ENCODE measurements around the gene XPO4. TPM values are rescaled to one million over a fixed set of nuclear protein-coding genes. Genes with fewer than 3 reads are reported as not detected.
"Not testable (repeated sequence)": the region's sequence is repeated elsewhere in the genome, so short reads cannot be mapped to it uniquely, and the experiment has no call there.

The XPO4 gene
- total and polyA plus RNA-seq, 7 experiments from 2014 or later: 6.1 to 26.5 (median 21.0) TPM

GRCh38 chr13:20939662-20940061 is 37.1 kb upstream of the XPO4 start:
- H3K9me3 Mint-ChIP-seq: no peaks in the 10 kb centered on the region
- POLR2A ChIA-PET: interaction anchor here (0.6 kb wide), 1 partner anchor 20 kb away, joined by 3 read pairs; no protein-coding TSS in a partner anchor
- peaks cover 0 to 5% (median 2%) of the 10 kb centered on the region in 7 donors for H3K4me1 Mint-ChIP-seq

GRCh38 chr13:20938302-20938701 is 35.8 kb upstream of the XPO4 start:
- CTCF ChIA-PET: no interaction called here
- H3K36me3 Mint-ChIP-seq: no peaks in the 10 kb centered on the region
- Histone ChIP-seq H3K27me3 (ENCODE audit: control insufficient read depth in 2 of 2, insufficient read depth in 2 of 2, low read length in 2 of 2) (no peaks in the 10 kb centered on the region), H3K36me3 (ENCODE audit: control insufficient read depth in 2 of 3, insufficient read depth in 3 of 3, low read length in 3 of 3) (no peaks in the 10 kb centered on the region), H3K9me3 (ENCODE audit: control insufficient read depth in 2 of 3, low read length in 3 of 3) (no peaks in the 10 kb centered on the region), H3K4me1 (ENCODE audit: control insufficient read depth in 2 of 2, insufficient read depth in 2 of 2, low read length in 2 of 2) (no peaks in the 10 kb centered on the region), H3K4me3 (ENCODE audit: low read length) (no peak overlapping the region), H3K27ac (ENCODE audit: low read depth, low read length) (no peak overlapping the region)
- intact Hi-C loops (cut with micrococcal nuclease): no loop called here
- H3K27me3 Mint-ChIP-seq: peaks cover 8 to 27% (median 12%) of the 10 kb centered on the region in 5 donors
- POLR2A ChIA-PET: no interaction called here
- H3K4me1 Mint-ChIP-seq: no peaks in the 10 kb centered on the region
- no peak for DNase-seq
- no peak for ATAC-seq
- no peak overlapping the region for H3K27ac Mint-ChIP-seq
- no peaks in the 10 kb centered on the region for H3K9me3 Mint-ChIP-seq
- no peak overlapping the region for H3K4me3 Mint-ChIP-seq

More at GRCh38 chr13:20939662-20940061, 37.1 kb upstream of the XPO4 start:
- DNase-seq (no peak), ATAC-seq (no peak)
- Mint-ChIP-seq H3K4me3 (no peak overlapping the region), H3K27ac (no peak overlapping the region), H3K27me3 (peaks cover 13 to 36% (median 19%) of the 10 kb centered on the region in 5 donors), H3K36me3 (no peaks in the 10 kb centered on the region)
- H3K27ac ChIP-seq (ENCODE audit: low read depth, low read length): no peak overlapping the region
- H3K9me3 ChIP-seq (ENCODE audit: control insufficient read depth in 2 of 3, low read length in 3 of 3): no peaks in the 10 kb centered on the region
- no peak overlapping the region for H3K4me3 ChIP-seq (ENCODE audit: low read length)
- no peaks in the 10 kb centered on the region for H3K27me3 ChIP-seq (ENCODE audit: control insufficient read depth in 2 of 2, insufficient read depth in 2 of 2, low read length in 2 of 2)
- intact Hi-C loops (cut with micrococcal nuclease): loop anchor here (5.0 kb wide), 2 partner anchors 358 to 1858 kb away; no protein-coding TSS in a partner anchor
- no peaks in the 10 kb centered on the region for H3K36me3 ChIP-seq (ENCODE audit: control insufficient read depth in 2 of 3, insufficient read depth in 3 of 3, low read length in 3 of 3)
- CTCF ChIA-PET: no interaction called here
- no peaks in the 10 kb centered on the region for H3K4me1 ChIP-seq (ENCODE audit: control insufficient read depth in 2 of 2, insufficient read depth in 2 of 2, low read length in 2 of 2)

GRCh38 chr13:20927596-20928257 is 25.2 kb upstream of the XPO4 start:
- Histone ChIP-seq H3K27ac (ENCODE audit: low read depth, low read length) (no peak overlapping the region), H3K36me3 (ENCODE audit: control insufficient read depth in 2 of 3, insufficient read depth in 3 of 3, low read length in 3 of 3) (no peaks in the 10 kb centered on the region), H3K4me3 (ENCODE audit: low read length) (no peak overlapping the region), H3K27me3 (ENCODE audit: control insufficient read depth in 2 of 2, insufficient read depth in 2 of 2, low read length in 2 of 2) (no peaks in the 10 kb centered on the region), H3K9me3 (ENCODE audit: control insufficient read depth in 2 of 3, low read length in 3 of 3) (no peaks in the 10 kb centered on the region), H3K4me1 (ENCODE audit: control insufficient read depth in 2 of 2, insufficient read depth in 2 of 2, low read length in 2 of 2) (no peaks in the 10 kb centered on the region)
- intact Hi-C loops (cut with micrococcal nuclease): no loop called here
- no peak overlapping the region for H3K27ac Mint-ChIP-seq
- CTCF ChIA-PET: interaction anchor here (1.5 kb wide), 1 partner anchor 431 kb away, joined by 4 read pairs; no protein-coding TSS in a partner anchor
- peaks cover 0 to 6% (median 0%) of the 10 kb centered on the region in 5 donors for H3K27me3 Mint-ChIP-seq
- no peak for ATAC-seq
- H3K4me1 Mint-ChIP-seq: no peaks in the 10 kb centered on the region
- H3K36me3 Mint-ChIP-seq: no peaks in the 10 kb centered on the region
- DNase-seq: no peak
- no peak overlapping the region for H3K4me3 Mint-ChIP-seq
- no peaks in the 10 kb centered on the region for H3K9me3 Mint-ChIP-seq
- POLR2A ChIA-PET: no interaction called here

- H3K27me3 ChIP-seq (ENCODE audit: control insufficient read depth in 2 of 2, insufficient read depth in 2 of 2, low read length in 2 of 2); ATAC-seq; H3K36me3 Mint-ChIP-seq; H3K4me1 ChIP-seq (ENCODE audit: control insufficient read depth in 2 of 2, insufficient read depth in 2 of 2, low read length in 2 of 2); H3K27me3 Mint-ChIP-seq; H3K9me3 ChIP-seq (ENCODE audit: control insufficient read depth in 2 of 3, low read length in 3 of 3); H3K27ac ChIP-seq (ENCODE audit: low read depth, low read length); H3K36me3 ChIP-seq (ENCODE audit: control insufficient read depth in 2 of 3, insufficient read depth in 3 of 3, low read length in 3 of 3); H3K9me3 Mint-ChIP-seq; H3K4me3 Mint-ChIP-seq; H3K4me1 Mint-ChIP-seq; H3K27ac Mint-ChIP-seq; DNase-seq; H3K4me3 ChIP-seq (ENCODE audit: low read length): not testable (repeated sequence)
- intact Hi-C loops (cut with micrococcal nuclease): loop anchor here (1.0 to 2.0 kb wide), 7 partner anchors 97 to 743 kb away; no protein-coding TSS in a partner anchor
- ChIA-PET POLR2A (interaction anchor here (0.6 kb wide), 1 partner anchor 132 kb away, joined by 3 read pairs; no protein-coding TSS in a partner anchor), CTCF (interaction anchor here (0.6 to 2.9 kb wide), 9 partner anchors 139 to 730 kb away, joined by 3 to 9 read pairs (median 4); no protein-coding TSS in a partner anchor)
Observed at GRCh38 chr13:20925395-20925790, 22.8 kb upstream of the XPO4 start.

- peak; percentile 72 for ATAC-seq
- Histone ChIP-seq H3K36me3 (ENCODE audit: control insufficient read depth in 2 of 3, insufficient read depth in 3 of 3, low read length in 3 of 3) (no peaks in the 10 kb centered on the region), H3K9me3 (ENCODE audit: control insufficient read depth in 2 of 3, low read length in 3 of 3) (no peaks in the 10 kb centered on the region), H3K27me3 (ENCODE audit: control insufficient read depth in 2 of 2, insufficient read depth in 2 of 2, low read length in 2 of 2) (no peaks in the 10 kb centered on the region), H3K4me3 (ENCODE audit: low read length) (no peak overlapping the region), H3K4me1 (ENCODE audit: control insufficient read depth in 2 of 2, insufficient read depth in 2 of 2, low read length in 2 of 2) (no peaks in the 10 kb centered on the region), H3K27ac (ENCODE audit: low read depth, low read length) (no peak overlapping the region)
- H3K36me3 Mint-ChIP-seq: no peaks in the 10 kb centered on the region
- peaks cover 0 to 6% (median 0%) of the 10 kb centered on the region in 5 donors for H3K27me3 Mint-ChIP-seq
- H3K4me3 Mint-ChIP-seq: no peak overlapping the region
- intact Hi-C loops (cut with micrococcal nuclease): loop anchor here (1.0 to 2.0 kb wide), 7 partner anchors 96 to 743 kb away; no protein-coding TSS in a partner anchor
- no peaks in the 10 kb centered on the region for H3K4me1 Mint-ChIP-seq
- H3K9me3 Mint-ChIP-seq: no peaks in the 10 kb centered on the region
- POLR2A ChIA-PET: interaction anchor here (0.6 kb wide), 1 partner anchor 132 kb away, joined by 3 read pairs; no protein-coding TSS in a partner anchor
- DNase-seq: peak; percentile 26 to 68 (median 59)
- no peak overlapping the region for H3K27ac Mint-ChIP-seq
- CTCF ChIA-PET: interaction anchor here (0.6 to 2.9 kb wide), 9 partner anchors 140 to 730 kb away, joined by 3 to 9 read pairs (median 4); no protein-coding TSS in a partner anchor
Observed at GRCh38 chr13:20924758-20925394, 22.3 kb upstream of the XPO4 start.

- ATAC-seq: no peak
- CTCF ChIA-PET: interaction anchor here (0.6 to 2.9 kb wide), 4 partner anchors 12 to 427 kb away, joined by 3 to 8 read pairs (median 6); no protein-coding TSS in a partner anchor
- H3K27ac Mint-ChIP-seq: no peak overlapping the region
- no peaks in the 10 kb centered on the region for H3K9me3 ChIP-seq (ENCODE audit: control insufficient read depth in 2 of 3, low read length in 3 of 3)
- H3K4me3 Mint-ChIP-seq: no peak overlapping the region
- POLR2A ChIA-PET: interaction anchor here (0.5 kb wide), 1 partner anchor 32 kb away, joined by 3 read pairs; no protein-coding TSS in a partner anchor
- no peaks in the 10 kb centered on the region for H3K9me3 Mint-ChIP-seq
- H3K27ac ChIP-seq (ENCODE audit: low read depth, low read length): no peak overlapping the region
- intact Hi-C loops (cut with micrococcal nuclease): no loop called here
- no peaks in the 10 kb centered on the region for H3K27me3 ChIP-seq (ENCODE audit: control insufficient read depth in 2 of 2, insufficient read depth in 2 of 2, low read length in 2 of 2)
- H3K27me3 Mint-ChIP-seq: peaks cover 0 to 3% (median 0%) of the 10 kb centered on the region in 5 donors
- no peak for DNase-seq
- H3K36me3 ChIP-seq (ENCODE audit: control insufficient read depth in 2 of 3, insufficient read depth in 3 of 3, low read length in 3 of 3): no peaks in the 10 kb centered on the region
- no peak overlapping the region for H3K4me3 ChIP-seq (ENCODE audit: low read length)
- H3K4me1 ChIP-seq (ENCODE audit: control insufficient read depth in 2 of 2, insufficient read depth in 2 of 2, low read length in 2 of 2): no peaks in the 10 kb centered on the region
- no peaks in the 10 kb centered on the region for H3K36me3 Mint-ChIP-seq
- H3K4me1 Mint-ChIP-seq: no peaks in the 10 kb centered on the region
Observed at GRCh38 chr13:20923272-20923671, 20.7 kb upstream of the XPO4 start.

All from naive thymus-derived CD4-positive, alpha-beta T cell (primary cell).